Right cardiac atrium (tissue), 5 donors: Measurements from ENCODE around the gene FEZF2. TPM values are rescaled to one million over a fixed set of nuclear protein-coding genes. Genes with fewer than 3 reads are reported as not detected.

Experiments used
- ATAC-seq, 2 donors: fragments of 200-7000 bp; cut with Tn5 transposase; one replicate each; pipeline versions ENCODE4 v1.8.0 to v1.9.1; 2020; ENCODE audit warnings: moderate library complexity in 2 of 2, mild to moderate bottlenecking in 1 of 2
- DNase-seq, 3 donors: peaks; one replicate each; pipeline ENCODE4 v3.0.0-alpha.2; 2020
- H3K27ac ChIP-seq: one replicate; pipeline ENCODE4 v1.5.1; 2013; ENCODE audit warnings: mild to moderate bottlenecking, low read length, control low read depth, moderate library complexity
- H3K27me3 ChIP-seq: one replicate; pipeline ENCODE4 v1.6.1; 2013; ENCODE audit not compliant: control insufficient read depth, insufficient read depth
- H3K4me1 ChIP-seq: one replicate; pipeline ENCODE4 v1.6.1; 2013; ENCODE audit warnings: low read length; ENCODE audit not compliant: control insufficient read depth, insufficient read depth
- H3K4me3 ChIP-seq: one replicate; pipeline ENCODE4 v1.5.1; 2013; ENCODE audit warnings: low read length, control low read depth
- H3K9me3 ChIP-seq: one replicate; pipeline ENCODE4 v1.6.1; 2013; ENCODE audit warnings: low read length; ENCODE audit not compliant: control insufficient read depth
- whole genome bisulfite sequencing: extraction: QIAGEN DNeasy Blood & Tissue Kit; methylation state at CpG from one replicate; pipeline ENCODE4 v1.1.7; 2013; 5-methylcytosine and 5-hydroxymethylcytosine counted together
- intact Hi-C, 4 donors: fragments of 100-400 bp; cut with DNase I; formaldehyde crosslinking; loops; one replicate each; pipeline versions ENCODE4 v1.11.0 to v1.14.0; 2022 to 2023
- polyA plus RNA-seq: library from polyadenylated mRNA; stranded (reverse); fragments of 200-250 nt; gene quantifications from one replicate; pipeline ENCODE4 v1.2.3, GENCODE V29; 2013
- total RNA-seq, 4 donors: library from RNA; stranded (reverse); fragmentation: NEBNext Ultra II Directional; extraction: Animal tissue kit (Norgen Biotek cat#: 25700); gene quantifications; one replicate each; pipeline ENCODE4 v1.2.1, GENCODE V29; 2021
- donor health status: healthy with polysubstance abuse.
- donor health status: DM: no; HTN: yes; CAD: no.
- donor health status: DM: no; HTN: no; CAD: no.
- donor health status: DM: no; HTN: yes; CAD: no; lungs with severe emphysema.
- donor health status: DM: yes; HTN: yes; CAD: no.

FEZF2 gene
- total and polyA plus RNA-seq, 5 donors: not detected

DNA sequence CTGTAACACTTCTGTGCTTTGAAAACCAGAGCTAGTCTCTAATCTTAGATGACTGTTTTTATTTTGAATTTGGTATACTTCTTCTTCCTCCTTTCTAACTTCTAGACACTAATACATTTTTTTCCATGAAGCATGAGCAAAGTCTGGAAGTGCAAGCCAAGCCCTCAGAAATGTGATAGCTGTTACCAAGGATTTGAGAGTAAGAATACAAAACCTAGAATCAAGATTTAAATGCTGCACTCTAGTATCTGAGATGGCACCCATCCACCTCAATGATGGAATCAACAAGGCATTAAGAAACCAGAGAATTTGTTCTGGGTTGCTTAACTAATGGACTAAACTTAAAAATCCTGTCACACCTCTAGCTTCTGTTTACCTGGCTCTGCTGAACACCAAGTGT, 9.2 kb downstream of the FEZF2 start:
- H3K4me1 ChIP-seq: no peaks in the 10 kb centered on the region
- no peaks in the 10 kb centered on the region for H3K9me3 ChIP-seq
- no peak for DNase-seq
- ATAC-seq: no peak
- intact Hi-C loops: no loop called here
- H3K4me3 ChIP-seq: no peak overlapping the region
- H3K27me3 ChIP-seq: no peaks in the 10 kb centered on the region
- H3K27ac ChIP-seq: no peak overlapping the region

DNA sequence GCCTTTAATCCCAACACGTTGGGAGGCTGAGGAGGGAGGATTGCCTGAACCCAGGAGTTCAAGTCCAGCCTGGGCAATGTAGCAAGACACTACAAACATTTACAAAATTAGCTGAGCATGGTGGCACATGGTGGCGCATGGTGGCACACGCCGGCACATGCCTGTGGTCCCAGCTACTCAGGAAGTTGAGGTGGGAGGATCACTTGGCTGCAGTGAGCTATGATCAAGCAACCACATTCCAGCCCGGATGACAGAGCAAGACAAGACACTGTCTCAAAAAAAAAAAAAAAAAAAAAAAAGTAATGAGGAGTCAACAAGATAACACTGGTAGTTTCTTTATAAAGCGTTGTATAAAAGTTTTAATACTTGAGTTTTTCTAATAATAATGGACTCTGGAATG, 10.1 kb downstream of the FEZF2 start:
- H3K9me3 ChIP-seq: no peaks in the 10 kb centered on the region
- DNase-seq (no peak), ATAC-seq (no peak)
- no peaks in the 10 kb centered on the region for H3K27me3 ChIP-seq
- H3K4me1 ChIP-seq: no peaks in the 10 kb centered on the region
- no peak overlapping the region for H3K4me3 ChIP-seq
- intact Hi-C loops: no loop called here
- 78% methylated on average over 6 of the region's 6 CpGs for WGBS
- no peak overlapping the region for H3K27ac ChIP-seq

DNA sequence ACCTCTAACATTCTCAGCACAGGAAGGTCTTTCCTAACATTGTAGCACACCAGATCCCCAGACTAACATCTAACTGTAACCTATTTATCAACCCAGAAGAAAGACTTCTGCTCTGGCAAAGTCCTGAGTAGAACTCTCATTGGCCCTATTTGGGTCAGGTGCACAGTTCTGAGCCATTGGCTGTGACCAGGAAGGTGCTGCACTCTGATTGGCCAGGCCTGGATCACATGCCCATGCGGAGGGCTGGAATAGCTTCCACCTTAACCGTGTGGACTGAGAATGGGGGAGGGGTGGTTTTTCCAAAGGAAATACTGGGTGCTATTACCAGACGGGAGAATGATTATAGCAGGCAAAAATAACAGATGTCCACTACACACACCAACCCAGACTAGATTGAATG, 11.5 kb downstream of the FEZF2 start:
- Histone ChIP-seq H3K9me3 (no peaks in the 10 kb centered on the region), H3K4me3 (no peak overlapping the region), H3K27ac (no peak overlapping the region), H3K4me1 (no peaks in the 10 kb centered on the region), H3K27me3 (no peaks in the 10 kb centered on the region)
- WGBS: 61% methylated on average over 3 of the region's 3 CpGs
- ATAC-seq (no peak), DNase-seq (no peak)
- intact Hi-C loops: no loop called here

DNA sequence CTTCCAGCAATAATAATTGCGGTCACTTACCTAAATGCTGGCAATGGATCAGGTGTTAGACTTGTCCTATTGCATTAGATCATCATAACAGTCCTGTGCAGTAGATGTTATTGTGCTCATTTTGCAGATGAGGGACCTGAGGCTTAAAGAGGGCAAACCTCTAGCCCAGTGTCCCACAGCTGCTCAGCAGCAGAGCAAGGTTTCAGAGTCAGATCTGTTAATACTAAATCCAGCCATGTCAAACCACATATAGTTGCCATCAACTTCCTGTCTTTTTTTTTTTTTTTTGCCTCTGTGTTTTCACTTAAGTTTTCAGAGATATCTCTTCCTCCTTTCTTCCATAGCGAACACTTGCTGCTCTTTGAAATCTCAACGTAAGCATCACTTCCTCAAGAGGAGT, 12.1 kb downstream of the FEZF2 start:
- Histone ChIP-seq H3K4me3 (no peak overlapping the region), H3K27ac (no peak overlapping the region), H3K4me1 (no peaks in the 10 kb centered on the region), H3K27me3 (no peaks in the 10 kb centered on the region), H3K9me3 (no peaks in the 10 kb centered on the region)
- ATAC-seq (no peak), DNase-seq (no peak)
- intact Hi-C loops: no loop called here
- WGBS: 77% methylated on average over 3 of the region's 3 CpGs

DNA sequence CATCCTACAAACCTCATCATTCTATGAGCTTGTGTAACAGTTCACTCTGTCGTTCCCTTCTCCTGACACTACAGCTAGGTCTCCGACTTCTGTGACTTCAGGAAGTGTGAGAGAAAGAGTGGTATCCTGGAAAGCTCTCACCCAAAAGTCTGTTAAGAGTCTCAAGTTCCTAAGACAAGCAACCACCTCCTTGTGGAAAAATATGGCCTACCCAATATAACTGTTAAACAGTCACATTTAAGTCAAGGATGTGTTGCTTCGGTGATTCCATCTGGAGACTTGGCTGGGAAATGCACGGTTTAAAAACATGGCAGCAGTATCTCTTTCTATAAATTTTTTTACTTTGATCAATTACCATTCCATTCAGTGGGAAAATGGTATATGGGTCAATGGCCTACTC, 13.8 kb downstream of the FEZF2 start:
- Histone ChIP-seq H3K9me3 (no peaks in the 10 kb centered on the region), H3K27me3 (no peaks in the 10 kb centered on the region), H3K27ac (no peak overlapping the region), H3K4me1 (no peaks in the 10 kb centered on the region), H3K4me3 (no peak overlapping the region)
- ATAC-seq: no peak
- intact Hi-C loops: no loop called here
- no peak for DNase-seq
- 84% methylated on average over 4 of the region's 4 CpGs for WGBS

DNA sequence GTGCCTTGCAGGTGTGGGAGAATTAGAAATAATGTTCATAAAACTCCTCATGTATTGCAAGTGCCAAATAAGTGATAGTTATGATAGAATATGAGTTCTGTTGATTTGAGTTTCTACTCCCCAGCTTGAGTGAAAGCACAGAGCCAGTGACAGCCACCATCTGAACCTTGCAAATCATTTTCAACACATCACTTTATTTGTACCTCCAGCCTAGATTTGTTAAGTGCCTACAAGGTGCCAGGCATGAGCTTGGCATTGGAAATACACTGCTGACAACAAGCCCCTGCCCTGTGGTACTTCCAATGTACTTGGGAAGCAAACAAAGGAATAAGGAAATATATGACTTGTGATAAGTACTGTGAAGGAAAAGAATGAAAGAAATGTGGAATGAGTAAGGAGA, 17.0 kb downstream of the FEZF2 start:
- Histone ChIP-seq H3K27me3 (no peaks in the 10 kb centered on the region), H3K4me3 (no peak overlapping the region), H3K27ac (no peak overlapping the region), H3K4me1 (no peaks in the 10 kb centered on the region), H3K9me3 (no peaks in the 10 kb centered on the region)
- DNase-seq (no peak), ATAC-seq (no peak)
- intact Hi-C loops: no loop called here

DNA sequence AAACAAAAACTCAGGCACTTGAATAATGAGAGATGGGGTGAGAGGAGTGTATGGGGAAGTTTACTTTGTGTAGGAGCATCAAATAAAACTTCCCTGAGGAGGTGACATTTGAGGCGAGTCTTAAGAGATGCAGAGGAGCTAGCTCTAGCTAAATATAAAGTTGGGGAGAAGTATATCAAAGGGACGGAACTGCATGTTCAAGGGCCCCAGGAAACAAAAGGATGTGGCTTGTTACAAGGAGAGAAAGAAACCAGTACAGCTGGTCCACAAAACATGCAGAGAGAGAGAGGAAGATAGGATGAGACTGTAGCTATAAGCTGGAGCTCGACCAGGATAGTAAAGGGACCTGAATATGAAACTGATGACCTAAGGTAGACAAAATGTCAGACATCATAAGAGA, 17.6 kb downstream of the FEZF2 start:
- intact Hi-C loops: no loop called here
- Histone ChIP-seq H3K4me3 (no peak overlapping the region), H3K9me3 (no peaks in the 10 kb centered on the region), H3K27me3 (no peaks in the 10 kb centered on the region), H3K4me1 (no peaks in the 10 kb centered on the region), H3K27ac (no peak overlapping the region)
- ATAC-seq (no peak), DNase-seq (no peak)
- WGBS: 73% methylated on average over 3 of the region's 3 CpGs

DNA sequence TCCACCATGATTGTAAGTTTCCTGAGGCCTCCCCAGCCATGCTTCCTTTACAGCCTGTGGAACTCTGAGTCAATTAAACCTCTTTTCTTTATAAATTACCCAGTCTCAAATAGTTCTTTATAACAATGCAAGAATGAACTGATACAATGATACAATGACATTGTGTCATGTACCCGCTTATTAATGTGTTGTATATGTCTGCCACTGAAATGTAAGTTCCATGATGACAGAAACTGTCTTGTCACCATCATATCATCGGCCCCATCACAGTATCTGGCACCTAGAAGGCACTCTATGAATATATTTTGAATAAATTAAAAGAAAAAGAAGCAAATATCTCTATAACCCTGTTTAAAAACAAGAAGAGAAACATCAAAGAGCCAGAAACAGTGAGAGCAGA, 29.6 kb downstream of the FEZF2 start:
- ATAC-seq (no peak), DNase-seq (no peak)
- Histone ChIP-seq H3K9me3 (no peaks in the 10 kb centered on the region), H3K4me3 (no peak overlapping the region), H3K4me1 (no peaks in the 10 kb centered on the region), H3K27ac (no peak overlapping the region), H3K27me3 (no peaks in the 10 kb centered on the region)
- 78% methylated on average over 2 of the region's 2 CpGs for WGBS
- intact Hi-C loops: no loop called here

DNA sequence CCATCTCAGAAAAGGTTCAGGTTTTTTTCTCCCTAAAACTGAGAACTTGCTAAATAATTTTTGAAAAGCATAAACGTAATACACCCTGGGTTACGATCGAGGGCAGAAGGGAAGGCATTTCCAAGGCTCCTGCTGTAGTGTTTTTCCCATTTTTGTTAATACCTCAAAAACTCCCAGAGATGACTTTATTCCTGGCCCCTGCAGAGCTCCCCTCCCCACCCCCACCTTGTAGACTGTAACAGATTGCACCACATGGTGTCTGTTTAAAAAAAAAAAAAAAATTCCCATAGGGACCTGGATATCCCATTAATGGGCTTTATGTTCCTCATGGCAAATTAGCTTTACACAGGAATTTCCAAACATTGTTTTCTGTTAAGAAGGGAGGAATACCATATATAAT, 38.2 kb downstream of the FEZF2 start:
- no peak for DNase-seq

DNA sequence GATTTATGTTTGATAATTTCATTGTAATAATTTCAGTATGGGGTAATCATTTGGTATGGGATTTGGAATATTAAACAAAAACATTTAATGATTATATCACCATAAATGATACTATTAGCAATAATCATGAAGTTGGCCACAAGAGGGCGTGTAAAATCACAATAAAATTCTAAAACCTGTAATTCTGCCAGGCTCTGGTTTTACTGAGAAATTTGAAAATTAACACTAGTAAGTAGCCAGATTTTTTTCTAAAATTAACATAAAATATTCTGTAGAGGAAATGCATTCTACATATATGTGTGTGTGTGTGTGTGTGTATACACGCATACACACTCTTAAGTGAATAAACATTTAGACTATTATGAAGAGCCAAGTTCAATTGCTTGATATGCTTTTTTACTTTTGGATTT, 40.5 kb downstream of the FEZF2 start:
- Histone ChIP-seq H3K4me3 (no peak overlapping the region), H3K4me1 (no peaks in the 10 kb centered on the region), H3K9me3 (no peaks in the 10 kb centered on the region), H3K27ac (no peak overlapping the region), H3K27me3 (no peaks in the 10 kb centered on the region)
- intact Hi-C loops: loop anchor here in 3 of 4 donors (10.0 kb wide), 1 partner anchor 222 kb away; no protein-coding TSS in a partner anchor
- DNase-seq (no peak), ATAC-seq (no peak)
- 54% methylated on average over 2 of the region's 2 CpGs for WGBS

More for the DNA sequence above, 38.2 kb downstream of the FEZF2 start:
- WGBS: 90% methylated on average over 3 of the region's 3 CpGs
- Histone ChIP-seq H3K27me3 (no peaks in the 10 kb centered on the region), H3K4me1 (no peaks in the 10 kb centered on the region), H3K9me3 (no peaks in the 10 kb centered on the region), H3K4me3 (no peak overlapping the region), H3K27ac (no peak overlapping the region)
- intact Hi-C loops: loop anchor here in 3 of 4 donors (10.0 kb wide), 1 partner anchor 220 kb away; no protein-coding TSS in a partner anchor
- ATAC-seq: no peak

DNA sequence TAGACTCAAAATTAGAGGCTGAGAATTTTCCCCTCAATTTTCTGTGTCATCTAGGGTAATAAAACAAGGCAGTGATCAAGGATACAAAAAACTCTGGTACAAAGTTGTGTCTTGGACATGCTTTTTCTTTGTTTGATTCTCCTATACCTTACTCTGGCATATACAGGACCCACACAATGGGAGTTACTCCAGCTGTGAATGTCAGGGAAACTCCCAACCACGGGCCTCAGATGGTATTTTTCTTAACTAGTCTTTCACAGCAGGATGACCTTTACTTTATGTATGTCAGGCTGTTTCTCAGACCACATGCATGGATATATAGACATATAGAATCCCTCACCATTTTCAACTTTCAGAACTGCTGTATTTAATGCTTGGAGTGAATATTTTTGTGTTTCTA, 41.3 kb downstream of the FEZF2 start:
- Histone ChIP-seq H3K9me3 (no peaks in the 10 kb centered on the region), H3K27me3 (no peaks in the 10 kb centered on the region), H3K27ac (no peak overlapping the region), H3K4me3 (no peak overlapping the region), H3K4me1 (no peaks in the 10 kb centered on the region)
- ATAC-seq (no peak), DNase-seq (no peak)
- 88% methylated on average over 1 of the region's 1 CpG for WGBS
- intact Hi-C loops: loop anchor here in 3 of 4 donors (10.0 kb wide), 1 partner anchor 223 kb away; no protein-coding TSS in a partner anchor

DNA sequence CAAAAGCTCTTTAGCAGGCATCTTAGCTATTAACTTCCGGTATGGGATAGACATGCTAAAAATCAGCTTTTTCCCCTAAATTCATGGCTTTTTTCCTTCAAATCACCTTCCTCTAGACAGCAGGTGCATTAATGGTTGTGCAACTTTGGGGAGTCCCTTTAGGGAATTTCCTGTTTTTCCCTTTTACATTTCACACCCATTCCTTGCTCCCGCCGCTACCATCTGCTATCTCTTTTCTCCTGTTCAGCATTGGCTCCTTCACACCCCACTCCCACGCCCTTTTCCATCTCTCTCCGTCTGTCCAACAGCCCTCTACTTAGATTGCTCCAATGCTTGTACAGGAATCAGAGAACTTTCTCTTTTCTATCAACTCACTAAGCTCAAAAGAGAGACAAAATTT, 43.4 kb downstream of the FEZF2 start:
- intact Hi-C loops: loop anchor here in 3 of 4 donors (10.0 kb wide), 1 partner anchor 225 kb away; no protein-coding TSS in a partner anchor
- ATAC-seq: no peak
- H3K27me3 ChIP-seq: no peaks in the 10 kb centered on the region

More for the DNA sequence above, 43.4 kb downstream of the FEZF2 start:
- no peak overlapping the region for H3K27ac ChIP-seq
- WGBS: 73% methylated on average over 5 of the region's 5 CpGs
- DNase-seq: no peak
- H3K4me1 ChIP-seq: no peaks in the 10 kb centered on the region
- H3K4me3 ChIP-seq: no peak overlapping the region
- no peaks in the 10 kb centered on the region for H3K9me3 ChIP-seq
